SKM-1 (cell line): ENCODE measurements around the gene ELL3.
"Not testable (repeated sequence)": the region's sequence is repeated elsewhere in the genome, so short reads cannot be mapped to it uniquely, and the experiment has no call there.

ENCODE experiments used
- DNase-seq: peaks from one replicate; lab custom pipeline; 2025; ENCODE audit not compliant: unreplicated experiment; lab: John Stamatoyannopoulos, UW

The ELL3 gene

DNA sequence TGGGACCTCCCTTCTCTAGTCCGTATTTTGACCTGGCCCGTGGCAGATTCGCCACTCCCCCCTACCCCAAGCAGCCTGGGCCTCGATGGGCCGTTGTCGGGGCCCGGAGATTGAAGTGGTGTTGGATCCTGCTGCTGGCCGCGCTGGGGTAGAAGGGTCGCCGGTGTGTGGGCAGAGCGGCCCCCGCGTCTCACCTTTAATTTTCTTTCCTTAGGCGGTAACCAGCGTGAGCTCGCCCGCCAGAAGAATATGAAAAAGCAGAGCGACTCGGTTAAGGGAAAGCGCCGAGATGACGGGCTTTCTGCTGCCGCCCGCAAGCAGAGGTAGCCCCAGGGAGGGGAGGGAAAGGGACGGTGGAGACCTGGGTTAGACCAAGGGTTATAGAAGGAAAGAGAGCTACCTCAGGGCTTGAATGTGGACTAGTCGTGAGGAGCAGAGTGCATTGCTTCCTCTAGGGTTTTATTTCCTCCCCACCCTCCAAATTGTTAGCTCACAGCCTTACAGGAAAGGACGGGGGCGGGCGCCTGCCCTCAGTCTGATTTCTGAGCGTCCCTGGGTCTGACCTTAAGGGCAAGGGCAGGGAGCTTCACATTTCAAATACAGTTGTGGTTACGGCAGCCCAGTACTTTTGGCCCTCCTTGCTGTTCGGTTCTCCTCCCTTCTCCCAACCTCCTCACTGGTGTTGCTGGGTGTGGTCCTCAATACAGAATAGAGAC lies 16.2 kb upstream of the ELL3 start:
- no peak for DNase-seq

DNA sequence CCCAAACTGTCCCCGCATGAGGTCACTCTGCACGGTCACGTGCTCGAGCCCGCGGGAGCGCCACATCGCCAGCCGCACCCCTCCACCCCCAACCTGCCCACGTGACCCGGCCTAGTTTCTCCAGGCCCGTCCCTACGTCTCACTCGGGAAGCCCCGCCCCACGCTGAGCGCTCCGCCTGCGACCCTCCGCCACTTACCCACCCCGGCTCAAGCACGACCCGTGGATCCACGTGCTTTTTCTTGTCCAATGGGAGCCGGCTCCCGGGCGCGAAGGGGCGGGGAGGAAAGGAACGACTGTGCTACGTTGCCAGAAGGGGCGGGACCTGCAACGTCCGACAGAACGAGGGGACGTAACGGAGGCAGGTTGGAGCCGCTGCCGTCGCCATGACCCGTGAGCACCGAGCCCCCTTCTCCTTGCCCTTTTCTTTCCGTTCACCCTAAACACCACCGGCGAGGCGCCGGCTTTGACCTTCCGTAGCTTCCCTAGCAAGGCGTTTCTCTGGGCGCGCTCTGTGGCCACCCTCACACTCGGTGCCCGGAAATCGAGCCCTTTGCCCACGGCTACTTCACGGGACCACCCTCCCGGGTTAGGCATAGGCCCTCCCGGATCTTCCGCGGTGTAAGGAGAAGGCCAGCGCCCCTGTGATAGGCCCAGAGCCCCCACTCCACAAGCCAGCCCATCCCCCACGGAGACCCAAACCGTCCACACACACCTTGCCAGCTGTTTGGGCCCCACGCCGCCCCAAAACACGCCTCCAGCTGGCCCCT lies 15.4 kb upstream of the ELL3 start, which contains the start of gene SERF2:
Gene SERF2, plus strand, starts transcription at position 328 of the 768 bp plus-strand sequence. Its CDS starts 57 bp downstream, at position 385.
- peak; percentile 93 for DNase-seq

DNA sequence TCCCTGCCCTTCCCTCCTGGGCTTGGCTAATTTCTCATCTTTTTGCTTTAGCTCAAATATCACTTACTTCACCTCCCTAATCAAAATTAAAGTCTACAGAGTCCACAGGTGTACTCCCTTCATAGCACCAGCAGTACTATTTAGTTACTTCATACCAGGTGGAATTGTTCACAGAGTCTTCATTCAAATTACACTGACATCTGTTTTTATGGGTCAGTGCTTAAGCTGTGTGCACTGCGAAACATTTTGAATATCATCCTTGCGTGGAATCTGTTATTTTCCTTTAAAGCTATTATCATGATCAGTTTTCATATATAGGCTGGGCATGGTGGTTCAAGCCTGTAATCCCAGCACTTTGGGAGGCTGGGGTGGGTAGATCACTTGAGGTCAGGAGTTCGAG lies 12.6 kb upstream of the ELL3 start:
- no peak for DNase-seq

DNA sequence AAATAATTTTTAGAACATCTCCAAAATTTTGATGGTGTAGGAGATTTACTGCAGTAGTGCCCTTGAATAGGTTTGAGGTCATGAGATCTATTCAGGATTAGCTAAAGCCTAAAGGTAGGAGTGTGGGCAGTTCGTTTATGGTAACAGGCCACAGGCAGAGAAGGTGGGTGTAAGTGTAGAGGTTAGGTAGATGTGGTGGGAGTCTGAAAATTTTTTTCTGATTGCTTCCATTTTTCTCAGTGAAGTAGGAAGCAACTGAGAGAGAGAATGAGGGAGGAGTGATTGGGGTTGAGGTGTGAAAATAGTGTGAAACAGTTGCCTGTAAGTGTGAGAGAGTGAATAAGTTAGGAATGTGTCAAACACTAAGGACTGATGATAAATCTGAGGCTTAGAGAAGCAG lies 2.2 kb upstream of the ELL3 start:
- no peak for DNase-seq

DNA sequence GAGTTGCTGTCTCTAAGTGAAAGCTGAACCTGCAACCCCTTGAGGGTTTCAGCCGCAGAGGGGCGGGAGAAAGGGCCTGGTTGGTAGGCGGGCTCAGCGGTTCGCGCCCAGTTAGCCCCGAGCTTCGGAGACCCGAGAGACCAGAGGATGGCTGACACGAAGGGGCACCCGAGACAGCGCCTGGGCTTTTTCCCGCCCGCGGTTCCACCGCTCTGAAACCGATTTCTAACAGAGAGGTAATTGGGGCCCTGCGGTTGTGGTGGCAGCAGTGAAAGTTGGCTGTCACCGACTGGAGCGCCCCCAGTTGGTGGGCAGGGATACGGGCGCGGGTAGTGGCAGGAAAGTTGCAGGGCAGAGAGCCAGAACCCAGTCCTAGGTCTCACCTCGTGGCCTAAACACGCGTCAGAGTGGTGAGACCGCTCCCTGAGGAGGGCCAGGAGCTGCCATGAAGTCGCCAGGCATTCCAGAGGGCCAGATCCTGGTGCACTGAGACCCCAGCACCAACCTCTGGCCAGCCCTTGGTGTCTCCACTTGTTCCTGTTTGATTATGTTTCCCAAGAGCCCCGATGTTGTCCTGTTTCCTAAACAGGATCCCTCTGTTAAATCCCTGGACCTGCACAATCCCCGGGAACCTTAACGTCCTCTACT lies 625 bp upstream of the ELL3 start:
- peak; percentile 69 for DNase-seq

DNA sequence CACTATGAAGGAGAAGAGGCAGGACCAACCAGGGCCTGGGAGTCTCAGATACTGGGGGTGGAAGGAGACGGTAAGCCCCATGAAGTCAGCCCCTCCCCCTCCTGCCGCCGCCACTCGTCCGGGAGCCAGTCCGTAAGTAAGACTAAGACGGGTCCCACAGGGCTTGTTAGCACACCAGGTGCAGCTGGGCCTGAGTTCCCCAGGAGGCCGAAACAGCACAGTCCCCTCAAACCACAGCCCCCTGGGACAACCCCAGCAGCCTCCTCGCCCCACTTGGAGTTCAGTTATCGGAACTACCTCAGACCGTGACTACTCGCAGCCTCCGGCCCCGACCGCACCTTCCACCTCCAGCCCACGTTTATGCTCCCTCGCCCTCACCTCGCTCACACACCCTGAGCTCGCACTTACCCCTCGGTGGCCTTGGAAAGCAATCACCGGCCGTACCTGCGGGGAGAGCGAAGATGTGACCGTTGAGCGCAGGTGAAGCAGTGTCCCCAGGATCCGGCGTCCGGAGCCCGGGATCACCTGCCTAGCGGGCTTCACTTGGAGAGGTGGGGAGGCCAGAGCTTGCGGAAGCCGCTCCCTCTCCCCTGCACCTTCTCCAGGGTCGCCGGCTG lies 557 bp downstream of the ELL3 start:
- no peak for DNase-seq

DNA sequence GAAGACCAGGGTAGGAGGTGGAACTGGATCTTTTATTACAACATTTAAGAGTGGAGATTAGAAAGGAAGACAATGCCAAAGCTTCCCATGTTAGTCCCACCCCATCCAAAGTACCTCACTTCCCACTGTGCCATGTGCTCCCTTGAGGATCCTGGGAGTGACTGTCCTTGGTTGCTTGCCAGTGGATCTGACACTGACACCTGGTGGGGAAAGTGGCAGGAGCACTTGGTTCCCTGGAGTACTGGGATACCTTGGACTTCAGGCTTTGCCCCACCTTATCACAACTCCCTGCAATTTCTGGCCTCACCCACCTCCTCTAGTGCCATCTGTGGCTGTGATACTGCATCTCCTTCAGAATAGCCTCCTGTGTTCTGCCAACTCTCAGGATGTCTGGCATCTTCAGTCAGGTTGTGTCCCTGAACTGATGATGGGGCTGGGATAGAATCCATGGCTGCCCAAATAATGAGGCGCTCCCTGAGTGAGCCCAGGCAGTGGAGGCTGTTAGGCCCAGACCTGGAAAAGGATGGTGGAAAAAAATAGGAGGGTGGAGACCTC lies 1.3 kb downstream of the ELL3 start:
- DNase-seq: no peak

DNA sequence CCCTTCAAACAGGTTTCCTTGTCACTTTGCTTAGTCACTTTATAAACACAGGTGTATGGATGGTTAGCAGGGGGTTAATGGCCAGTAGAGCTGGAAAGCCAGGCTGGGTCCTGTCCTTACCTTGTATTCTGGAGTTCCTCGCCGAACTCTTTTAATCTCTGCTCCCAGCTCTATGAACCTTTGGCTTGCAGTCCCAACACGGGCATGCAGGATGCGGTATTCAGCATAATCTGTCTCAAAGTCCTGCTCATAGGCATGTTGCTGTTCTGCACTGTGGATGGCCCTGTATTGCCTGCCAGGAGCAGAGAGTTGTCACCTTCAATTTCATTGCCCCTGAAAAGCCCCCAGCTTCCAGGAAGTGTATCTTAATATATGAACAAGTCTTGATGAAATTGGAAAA lies 2.7 kb downstream of the ELL3 start:
- DNase-seq: no peak

DNA sequence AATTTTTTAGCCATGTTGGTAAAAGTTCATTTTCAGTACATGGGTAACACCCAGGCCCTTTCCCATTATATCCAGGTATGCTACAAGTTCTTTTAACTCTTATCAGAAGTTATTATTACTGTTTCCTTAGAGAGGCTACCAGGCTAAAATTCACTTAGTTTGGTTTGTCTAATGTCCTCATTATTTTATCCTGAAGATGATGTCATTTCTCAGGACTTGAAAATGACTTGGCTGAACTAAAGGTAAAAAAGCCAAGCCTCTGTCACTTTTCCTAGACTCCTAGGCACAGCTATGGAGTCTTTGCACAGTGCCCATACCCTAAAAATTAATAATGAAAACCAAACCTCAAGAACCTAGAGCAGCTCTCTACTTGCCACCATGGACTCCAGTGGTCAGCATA lies 4.1 kb downstream of the ELL3 start:
- no peak for DNase-seq

DNA sequence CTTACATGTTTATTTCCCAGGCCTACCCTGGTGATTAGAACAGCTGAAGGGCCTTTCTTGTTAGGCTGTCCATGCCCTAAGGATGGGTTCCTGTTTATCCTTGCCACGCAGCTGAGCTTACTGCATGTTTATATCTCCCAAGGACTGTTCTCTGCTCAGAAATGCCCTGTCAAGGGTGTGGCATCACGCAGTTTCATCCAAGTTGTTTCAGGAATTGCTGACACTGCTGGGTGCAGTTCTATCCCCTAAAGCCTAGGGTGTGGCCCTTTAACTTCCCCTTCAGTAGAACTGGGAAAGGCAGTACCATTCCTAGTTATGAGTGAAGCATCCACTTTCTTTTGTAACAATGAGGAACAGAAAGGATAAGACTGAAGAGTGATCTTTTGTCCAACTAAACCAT lies 5.0 kb downstream of the ELL3 start:
- DNase-seq: no peak

DNA sequence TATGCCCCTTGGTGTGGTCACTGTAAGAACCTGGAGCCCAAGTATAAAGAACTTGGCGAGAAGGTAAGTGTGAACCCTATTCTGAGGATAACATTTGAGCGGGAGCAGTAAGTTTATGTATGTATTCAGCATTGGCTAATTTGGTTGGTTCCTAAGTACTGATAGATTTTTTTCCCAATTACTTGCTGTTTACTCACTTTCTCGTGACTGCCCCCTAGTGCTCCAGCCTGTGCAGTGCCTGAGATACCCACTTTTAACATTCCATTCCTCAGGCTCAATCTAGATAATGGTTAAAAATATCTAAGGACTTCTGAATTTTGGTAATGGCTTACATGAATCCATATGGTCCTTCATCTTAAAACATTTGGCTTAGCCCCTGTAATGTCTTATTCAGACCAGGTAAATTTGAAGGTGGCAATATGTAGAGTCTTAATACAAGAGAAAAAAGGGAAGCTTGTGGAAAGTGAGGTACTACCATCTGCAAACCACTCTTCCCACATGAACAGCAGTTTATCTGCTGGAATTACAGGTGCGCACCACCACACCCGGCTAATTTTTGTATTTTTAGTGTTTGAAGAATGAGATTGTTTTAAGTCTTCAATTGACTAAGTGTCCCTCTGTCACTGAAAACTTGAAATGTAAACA lies 7.1 kb downstream of the ELL3 start:
- DNase-seq: peak; percentile 68

DNA sequence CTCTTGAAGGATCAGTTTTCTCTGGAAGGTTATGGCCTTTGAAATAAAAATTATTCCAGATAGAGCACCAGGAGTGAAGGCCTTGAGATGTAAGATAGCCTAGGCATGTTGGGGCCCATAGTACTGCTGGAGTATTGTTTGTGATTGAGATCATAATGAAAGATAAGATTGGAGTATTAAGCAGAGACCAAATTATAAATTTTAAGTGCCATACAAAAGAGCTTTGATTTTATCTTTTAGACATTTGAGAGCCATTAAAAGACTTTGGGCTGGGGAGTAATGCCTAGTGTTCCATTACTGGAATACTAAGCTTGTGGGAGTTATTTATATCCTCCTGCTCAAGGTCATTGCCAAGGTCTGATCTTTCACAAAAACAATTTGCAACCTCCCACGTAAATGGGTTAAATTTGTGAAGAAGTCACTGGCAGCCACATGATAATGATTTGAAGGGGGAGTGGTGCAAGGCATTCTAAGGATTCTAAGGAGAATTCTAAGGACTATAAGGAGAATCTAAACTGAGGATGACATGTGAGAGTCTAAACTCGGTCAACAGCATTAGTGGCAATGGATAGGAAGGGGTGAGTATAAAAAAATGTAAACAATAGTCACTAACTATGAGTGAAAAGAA lies 12.8 kb downstream of the ELL3 start:
- DNase-seq: no peak

DNA sequence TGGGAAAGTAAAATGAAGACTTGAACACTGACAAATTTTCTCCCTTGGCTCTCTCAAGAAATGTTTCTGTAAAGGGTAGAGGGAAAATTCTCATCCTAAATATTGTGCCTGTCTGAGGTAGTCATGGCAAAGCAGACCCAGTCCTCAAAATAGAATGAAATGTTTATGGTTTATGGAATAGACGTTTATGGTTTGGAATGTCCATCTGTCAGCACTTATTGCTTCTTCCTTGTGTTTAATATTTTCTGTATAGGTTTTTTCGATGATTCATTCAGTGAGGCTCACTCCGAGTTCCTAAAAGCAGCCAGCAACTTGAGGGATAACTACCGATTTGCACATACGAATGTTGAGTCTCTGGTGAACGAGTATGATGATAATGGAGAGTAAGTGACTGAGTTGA lies 13.9 kb downstream of the ELL3 start:
- DNase-seq: no peak

DNA sequence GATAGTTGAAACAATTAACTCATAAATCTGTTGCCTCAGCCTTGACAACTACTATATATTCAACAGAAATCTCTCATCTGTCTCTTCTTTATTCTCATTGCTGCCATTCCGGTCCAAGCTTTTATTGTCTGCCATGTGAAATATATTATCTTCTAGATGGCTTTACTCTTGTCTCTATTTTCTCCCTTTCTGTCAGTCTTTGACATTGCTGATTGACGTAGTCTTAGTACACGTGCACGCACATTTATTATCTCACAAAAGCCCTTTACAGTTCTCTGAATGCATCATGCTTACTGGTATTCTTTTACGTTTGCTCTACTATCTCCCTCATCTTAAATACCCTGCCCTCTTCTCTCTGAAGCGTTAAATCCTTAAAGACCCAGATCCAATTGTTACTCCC lies 24.9 kb downstream of the ELL3 start:
- DNase-seq: no peak

DNA sequence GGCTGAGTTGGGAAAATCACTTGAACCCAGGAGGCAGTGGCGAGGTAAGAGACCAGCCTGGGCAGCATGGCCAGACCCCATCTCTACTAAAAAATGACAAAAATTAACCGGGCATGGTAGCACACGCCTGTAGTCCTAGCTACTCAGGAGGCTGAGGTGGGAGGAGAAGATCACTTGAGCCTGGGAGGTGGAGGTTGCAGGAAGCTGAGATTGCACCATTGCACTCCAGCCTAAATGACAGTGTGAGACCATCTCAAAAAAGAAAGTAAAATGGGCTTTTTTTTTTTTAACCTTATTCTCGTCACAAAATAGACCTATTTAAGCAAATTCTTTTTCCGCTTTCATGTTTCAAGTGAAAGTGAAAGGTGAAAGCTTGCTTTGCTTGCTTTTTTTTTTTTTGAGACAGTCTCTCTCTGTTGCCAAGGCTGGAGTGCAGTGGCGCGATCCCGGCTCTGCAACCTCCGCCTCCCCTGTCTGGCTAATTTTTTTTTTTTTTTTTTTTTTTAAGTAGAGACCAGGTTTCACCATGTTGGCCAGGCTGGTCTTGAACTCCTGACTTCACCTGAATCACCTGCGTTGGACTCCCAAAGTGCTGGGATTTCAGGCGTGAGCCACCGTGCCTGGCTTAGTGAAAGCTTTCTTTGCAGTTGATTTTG lies 26.9 kb downstream of the ELL3 start:
- DNase-seq: no peak

DNA sequence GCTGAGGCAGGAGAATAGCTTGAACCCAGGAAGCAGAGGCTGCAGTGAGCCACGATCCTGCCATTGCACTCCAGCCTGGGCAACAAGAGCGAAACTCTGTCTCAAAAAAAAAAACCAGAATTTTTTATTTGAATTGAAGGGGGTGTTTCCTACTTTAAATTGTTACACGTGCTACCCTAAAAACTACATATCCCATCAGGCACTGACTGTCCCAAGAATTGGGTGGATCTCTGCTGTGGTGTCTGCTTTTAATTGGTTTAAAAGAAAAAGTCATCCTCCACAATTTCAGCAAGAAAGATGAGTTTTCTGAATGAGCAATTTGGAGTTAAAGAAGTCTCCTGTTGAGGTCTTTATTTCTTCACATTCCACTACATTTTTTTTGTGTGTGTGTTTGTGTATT lies 28.4 kb downstream of the ELL3 start:
- DNase-seq: no peak

DNA sequence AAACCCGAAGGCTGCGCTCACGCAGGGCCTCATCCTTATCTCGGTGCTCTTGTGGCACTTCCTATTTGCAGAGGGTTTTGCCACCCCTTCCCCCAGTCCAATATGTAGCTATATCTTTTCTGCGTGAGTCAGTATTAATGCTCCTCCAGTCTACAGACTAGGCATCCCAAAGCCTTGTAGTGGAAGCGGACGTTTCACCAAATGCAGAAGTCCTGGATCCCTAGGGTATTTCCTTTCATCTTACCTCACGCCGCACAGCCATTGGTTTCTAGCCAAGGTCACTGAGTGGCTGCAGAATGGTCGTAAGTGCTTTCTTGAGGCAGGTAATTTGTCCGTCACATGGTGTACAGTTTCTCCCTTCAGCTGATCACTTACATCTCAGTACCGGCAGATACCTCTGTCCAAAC lies 29.9 kb downstream of the ELL3 start:
- not testable (repeated sequence) for DNase-seq

DNA sequence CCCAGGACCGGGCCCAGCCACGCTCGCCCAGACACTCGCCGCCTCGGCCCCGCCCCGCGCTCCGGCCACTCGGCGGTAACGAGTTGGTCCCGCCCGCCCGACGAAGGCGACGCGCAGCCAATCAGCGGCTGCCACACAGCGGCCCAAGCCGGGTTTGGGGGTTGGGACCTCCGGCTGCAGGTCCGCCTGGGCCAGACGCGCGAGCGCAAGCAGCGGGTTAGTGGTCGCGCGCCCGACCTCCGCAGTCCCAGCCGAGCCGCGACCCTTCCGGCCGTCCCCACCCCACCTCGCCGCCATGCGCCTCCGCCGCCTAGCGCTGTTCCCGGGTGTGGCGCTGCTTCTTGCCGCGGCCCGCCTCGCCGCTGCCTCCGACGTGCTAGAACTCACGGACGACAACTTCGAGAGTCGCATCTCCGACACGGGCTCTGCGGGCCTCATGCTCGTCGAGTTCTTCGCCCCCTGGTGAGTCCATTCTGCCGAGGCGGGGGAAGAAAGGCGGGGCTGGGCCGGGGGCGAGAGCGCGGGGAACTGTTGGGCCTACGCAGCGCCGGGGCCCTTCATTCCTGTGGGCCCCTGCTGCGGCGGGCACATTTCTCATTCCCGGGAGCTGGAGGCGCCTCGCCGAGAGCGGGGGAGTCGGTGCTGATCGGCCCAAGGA lies 30.4 kb downstream of the ELL3 start, which contains the start of gene PDIA3:
Gene PDIA3, plus strand, starts transcription at position 194 of the 658 bp plus-strand sequence. Its CDS starts 102 bp downstream, at position 296.
- peak; percentile 65 for DNase-seq

DNA sequence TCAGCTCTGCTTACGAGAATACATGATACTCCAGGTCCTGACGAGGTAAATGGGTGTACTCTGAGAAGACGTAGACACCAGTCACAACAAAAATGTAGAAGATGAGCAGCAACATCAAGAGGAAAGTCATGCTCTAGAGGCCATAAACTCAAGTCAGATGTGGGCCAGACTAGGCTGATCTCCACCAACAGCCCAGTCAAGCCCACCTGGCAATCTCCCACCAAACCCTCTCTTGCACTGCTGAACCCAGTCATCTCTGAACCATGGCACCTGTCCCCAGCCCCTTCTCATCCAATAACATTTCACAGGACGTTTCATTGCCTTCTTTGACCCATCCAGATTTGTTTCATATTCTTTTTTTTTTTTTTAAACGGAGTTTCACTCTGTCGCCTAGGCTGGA lies 41.4 kb downstream of the ELL3 start:
- DNase-seq: no peak
